ENCODE data around the gene BPIFB6. TPM values are rescaled to one million over a fixed set of nuclear protein-coding genes. Genes with fewer than 3 reads are reported as not detected.

BPIFB6 gene
- total and polyA plus RNA-seq, 2 of the 4 experiments (the other 2 are of a cell fraction): not detected

GRCh38 chr20:33084722-33085121, 53.3 kb downstream of the BPIFB6 start:
- H3K36me3 ChIP-seq (ENCODE audit: control insufficient read depth, insufficient read depth, low read length): no peaks in the 10 kb centered on the region
- no peaks in the 10 kb centered on the region for H3K9me3 ChIP-seq (ENCODE audit: control insufficient read depth, insufficient read depth, low read length)
- ChIA-PET CTCF (no interaction called here), POLR2A (ENCODE audit: unreplicated experiment) (no interaction called here)
- no peaks in the 10 kb centered on the region for H4K20me1 ChIP-seq (ENCODE audit: insufficient read depth, low read length)
- no TSS peak for BruUV-seq (replicated peaks)
- H2BK15ac ChIP-seq (ENCODE audit: low read depth, low read length): no peak overlapping the region
- H3K18ac ChIP-seq (ENCODE audit: low read depth, low read length): no peak overlapping the region
- no peaks in the 10 kb centered on the region for H3K9me1 ChIP-seq (ENCODE audit: insufficient read depth, low read length)
- WGBS, 2 experiments (ENCODE audit: extremely low coverage in 2 of 2, insufficient read length in 1 of 2): 65% methylated on average over 4 of the region's 15 CpGs; no CpG with 5 or more reads in 1 of the 2 experiments
- DNase-seq (no peak), ATAC-seq (ENCODE audit: low read depth) (no peak)
- no peak overlapping the region for H3K23ac ChIP-seq (ENCODE audit: low read depth, low read length)
- no peak overlapping the region for H2AK9ac ChIP-seq (replicated peaks; ENCODE audit: low read depth, low read length, poor library complexity)
- dilution Hi-C loops (cut with HindIII; ENCODE audit: low sequenced_read_pairs, unreplicated experiment): no loop called here
- no peak overlapping the region for H3K4me3 ChIP-seq (ENCODE audit: insufficient read depth, low read depth, low read length)
- H3K4me2 ChIP-seq (ENCODE audit: low read depth, low read length): no peak overlapping the region
- intact Hi-C loops (cut with micrococcal nuclease): no loop called here
- no peak overlapping the region for H3K9ac ChIP-seq (ENCODE audit: low read depth, low read length)
- H2AFZ ChIP-seq (replicated peaks; ENCODE audit: low read length, poor library complexity): no peak overlapping the region
- H3K27me3 ChIP-seq (ENCODE audit: control insufficient read depth, insufficient read depth, low read length): peaks cover 1% of the 10 kb centered on the region
- no peak overlapping the region for H3K4ac ChIP-seq (ENCODE audit: low read depth, low read length)
- H2BK5ac ChIP-seq (ENCODE audit: low read depth, low read length, poor library complexity, severe bottlenecking): no peak overlapping the region
- H4K91ac ChIP-seq (ENCODE audit: insufficient read depth, low read depth, low read length): no peak overlapping the region
- no peak overlapping the region for H3K56ac ChIP-seq (ENCODE audit: extremely low read depth, insufficient read depth, low read length)
- H4K8ac ChIP-seq (ENCODE audit: low read depth in 2 of 2, low read length in 2 of 2): no peak overlapping the region
- H3K14ac ChIP-seq (replicated peaks; ENCODE audit: low read depth, low read length): no peak overlapping the region
- H4K5ac ChIP-seq (ENCODE audit: low read depth, low read length): no peak overlapping the region
- no peak overlapping the region for H2AK5ac ChIP-seq (ENCODE audit: low read depth, low read length)
- no peaks in the 10 kb centered on the region for H3K79me1 ChIP-seq (ENCODE audit: low read depth in 1 of 2, low read length in 2 of 2)
- H3K4me1 ChIP-seq (ENCODE audit: control insufficient read depth, insufficient read depth, low read length): no peaks in the 10 kb centered on the region
- TF ChIP-seq RCOR1 (IDR thresholded peaks at IDR 0.05; ENCODE audit: insufficient replicate concordance, low read length) (no peak), MAFK (IDR thresholded peaks at IDR 0.05; ENCODE audit: low read depth, low read length) (no peak), MAZ (IDR thresholded peaks at IDR 0.05; ENCODE audit: borderline replicate concordance, low read depth, low read length) (no peak), CEBPB (IDR thresholded peaks at IDR 0.05; ENCODE audit: low read depth, low read length) (no peak), BHLHE40 (IDR thresholded peaks at IDR 0.05; ENCODE audit: low read depth, low read length) (no peak), USF2 (IDR thresholded peaks at IDR 0.05; ENCODE audit: low read depth, low read length) (no peak), CTCF (conservative IDR thresholded peaks at IDR 0.05; ENCODE audit: low read depth, low read length) (no peak), NFE2L2 (IDR thresholded peaks at IDR 0.05; ENCODE audit: low read depth, low read length) (no peak), RFX5 (IDR thresholded peaks at IDR 0.05; ENCODE audit: low read depth, low read length) (no peak), CHD1 (IDR thresholded peaks at IDR 0.05; ENCODE audit: low read depth, low read length) (no peak), MXI1 (IDR thresholded peaks at IDR 0.05; ENCODE audit: borderline replicate concordance, low read depth, low read length) (no peak), SMC3 (IDR thresholded peaks at IDR 0.05; ENCODE audit: low read depth, low read length) (no peak), POLR2A (IDR thresholded peaks at IDR 0.05; ENCODE audit: low read depth, low read length) (no peak), FOS (IDR thresholded peaks at IDR 0.05; ENCODE audit: low read depth, low read length) (no peak), ELK1 (IDR thresholded peaks at IDR 0.05; ENCODE audit: borderline replicate concordance, low read depth, low read length) (no peak), RAD21 (IDR thresholded peaks at IDR 0.05; ENCODE audit: low read length) (no peak)
- no peak overlapping the region for H2BK20ac ChIP-seq (ENCODE audit: low read depth, low read length)
- in situ Hi-C loops (cut with MboI; ENCODE audit: low sequenced_read_pairs): no loop called here
- no peak overlapping the region for H3K27ac ChIP-seq (ENCODE audit: insufficient read depth, low read length)
- H2BK120ac ChIP-seq (ENCODE audit: low read depth, low read length): no peak overlapping the region

All from IMR-90 (cell line).